ENCODE results near the gene CLMN.

DNA sequence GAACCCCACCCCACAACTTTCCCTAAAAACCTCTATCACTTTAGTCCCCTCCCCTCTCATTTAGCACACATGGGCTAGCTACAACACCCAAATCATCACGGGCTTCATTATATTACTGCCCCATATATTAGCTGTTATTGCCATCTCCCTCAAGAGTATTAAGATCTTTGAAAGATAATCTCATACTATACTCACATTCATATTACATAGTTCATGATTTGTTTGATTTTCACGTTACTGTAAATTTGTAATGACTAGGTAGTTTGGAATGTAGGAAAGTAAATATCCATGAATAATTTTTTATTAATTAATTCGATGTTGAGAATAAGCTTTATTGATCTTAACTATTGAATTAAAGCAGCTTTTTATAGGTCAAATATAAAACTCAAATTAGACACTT is 170.3 kb downstream of the CLMN start:
- no peak for TF ChIP-seq MXI1 (conservative IDR thresholded peaks at IDR 0.05; ENCODE audit: poor library complexity, severe bottlenecking)
- TF ChIP-seq, protein P1, sequence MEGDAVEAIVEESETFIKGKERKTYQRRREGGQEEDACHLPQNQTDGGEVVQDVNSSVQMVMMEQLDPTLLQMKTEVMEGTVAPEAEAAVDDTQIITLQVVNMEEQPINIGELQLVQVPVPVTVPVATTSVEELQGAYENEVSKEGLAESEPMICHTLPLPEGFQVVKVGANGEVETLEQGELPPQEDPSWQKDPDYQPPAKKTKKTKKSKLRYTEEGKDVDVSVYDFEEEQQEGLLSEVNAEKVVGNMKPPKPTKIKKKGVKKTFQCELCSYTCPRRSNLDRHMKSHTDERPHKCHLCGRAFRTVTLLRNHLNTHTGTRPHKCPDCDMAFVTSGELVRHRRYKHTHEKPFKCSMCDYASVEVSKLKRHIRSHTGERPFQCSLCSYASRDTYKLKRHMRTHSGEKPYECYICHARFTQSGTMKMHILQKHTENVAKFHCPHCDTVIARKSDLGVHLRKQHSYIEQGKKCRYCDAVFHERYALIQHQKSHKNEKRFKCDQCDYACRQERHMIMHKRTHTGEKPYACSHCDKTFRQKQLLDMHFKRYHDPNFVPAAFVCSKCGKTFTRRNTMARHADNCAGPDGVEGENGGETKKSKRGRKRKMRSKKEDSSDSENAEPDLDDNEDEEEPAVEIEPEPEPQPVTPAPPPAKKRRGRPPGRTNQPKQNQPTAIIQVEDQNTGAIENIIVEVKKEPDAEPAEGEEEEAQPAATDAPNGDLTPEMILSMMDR (IDR thresholded peaks at IDR 0.05; ENCODE audit: poor library complexity, severe bottlenecking): no peak

Data from neural cell (in vitro differentiated cells).